HEK293 (cell line): ENCODE data around the gene ZNF780B.

Experiments used
- GFI1B ChIP-seq: fragments of 450-650 bp; formaldehyde crosslinking; IDR thresholded peaks from 2 replicates; pipeline ENCODE4 v1.5.1; 2016; ENCODE audit warnings: missing biosample characterization, missing genetic modification characterization
- GLIS1 ChIP-seq: fragments of 450-650 bp; formaldehyde crosslinking; IDR thresholded peaks from 2 replicates; pipeline ENCODE4 v1.5.1; 2016; ENCODE audit warnings: missing biosample characterization, missing genetic modification characterization
- GLIS2 ChIP-seq: fragments of 450-650 bp; formaldehyde crosslinking; IDR thresholded peaks from 2 replicates; pipeline ENCODE4 v1.5.1; 2016; ENCODE audit warnings: missing biosample characterization, missing genetic modification characterization
- MZF1 ChIP-seq: fragments of 450-650 bp; formaldehyde crosslinking; IDR thresholded peaks from 2 replicates; pipeline ENCODE4 v1.5.1; 2017; ENCODE audit warnings: missing biosample characterization, missing genetic modification characterization, borderline replicate concordance
- WT1 ChIP-seq: fragments of 450-650 bp; formaldehyde crosslinking; IDR thresholded peaks from 2 replicates; pipeline ENCODE4 v1.5.1; 2016; ENCODE audit warnings: missing biosample characterization, missing genetic modification characterization
- ZBTB48 ChIP-seq: fragments of 450-650 bp; formaldehyde crosslinking; IDR thresholded peaks from 2 replicates; pipeline ENCODE4 v1.5.1; 2016; ENCODE audit warnings: missing biosample characterization, missing genetic modification characterization
- ZFHX2 ChIP-seq: fragments of 450-650 bp; formaldehyde crosslinking; conservative IDR thresholded peaks from 2 replicates; pipeline ENCODE4 v1.5.1; 2016; ENCODE audit warnings: missing biosample characterization, missing genetic modification characterization
- ZNF157 ChIP-seq: fragments of 450-650 bp; formaldehyde crosslinking; IDR thresholded peaks from 2 replicates; pipeline ENCODE4 v1.5.1; 2016; ENCODE audit warnings: missing biosample characterization, missing genetic modification characterization
- ZNF16 ChIP-seq: fragments of 450-650 bp; formaldehyde crosslinking; IDR thresholded peaks from 2 replicates; pipeline ENCODE4 v1.5.1; 2016; ENCODE audit warnings: low read depth, missing biosample characterization, missing genetic modification characterization
- ZNF23 ChIP-seq: fragments of 450-650 bp; formaldehyde crosslinking; IDR thresholded peaks from 2 replicates; pipeline ENCODE4 v1.5.1; 2016; ENCODE audit warnings: missing biosample characterization, missing genetic modification characterization, borderline replicate concordance
- ZNF248 ChIP-seq: fragments of 450-650 bp; formaldehyde crosslinking; IDR thresholded peaks from 2 replicates; pipeline ENCODE4 v1.5.1; 2017; ENCODE audit warnings: missing biosample characterization, missing genetic modification characterization
- ZNF37A ChIP-seq: fragments of 450-650 bp; IDR thresholded peaks from 2 replicates; pipeline ENCODE4 v1.5.1; 2018; ENCODE audit warnings: missing biosample characterization, missing genetic modification characterization
- ZNF514 ChIP-seq: fragments of 450-650 bp; formaldehyde crosslinking; IDR thresholded peaks from 2 replicates; pipeline ENCODE4 v1.5.1; 2016; ENCODE audit warnings: missing biosample characterization, missing genetic modification characterization
- ZNF548 ChIP-seq: fragments of 450-650 bp; formaldehyde crosslinking; IDR thresholded peaks from 2 replicates; pipeline ENCODE4 v1.5.1; 2016; ENCODE audit warnings: missing biosample characterization, missing genetic modification characterization
- ZNF561 ChIP-seq: fragments of 450-650 bp; IDR thresholded peaks from 2 replicates; pipeline ENCODE4 v1.5.1; 2018; ENCODE audit warnings: missing biosample characterization, missing genetic modification characterization, borderline replicate concordance
- ZNF610 ChIP-seq: fragments of 450-650 bp; formaldehyde crosslinking; IDR thresholded peaks from 2 replicates; pipeline ENCODE4 v1.5.1; 2016; ENCODE audit warnings: missing biosample characterization, missing genetic modification characterization, borderline replicate concordance
- ZNF621 ChIP-seq: fragments of 450-650 bp; formaldehyde crosslinking; IDR thresholded peaks from 2 replicates; pipeline ENCODE4 v1.5.1; 2017; ENCODE audit warnings: missing biosample characterization, missing genetic modification characterization
- ZNF623 ChIP-seq: fragments of 450-650 bp; formaldehyde crosslinking; IDR thresholded peaks from 2 replicates; pipeline ENCODE4 v1.5.1; 2016; ENCODE audit warnings: missing biosample characterization, missing genetic modification characterization
- ZNF626 ChIP-seq: fragments of 450-650 bp; sonication (Bioruptor Pico); formaldehyde crosslinking; IDR thresholded peaks from 2 replicates; pipeline ENCODE4 v1.5.1; 2018; ENCODE audit warnings: missing biosample characterization, missing genetic modification characterization, inconsistent platforms
- ZNF776 ChIP-seq: fragments of 450-650 bp; formaldehyde crosslinking; IDR thresholded peaks from 2 replicates; pipeline ENCODE4 v1.5.0; 2017; ENCODE audit warnings: missing biosample characterization, missing genetic modification characterization, borderline replicate concordance
- ZSCAN23 ChIP-seq: fragments of 450-650 bp; formaldehyde crosslinking; IDR thresholded peaks from 2 replicates; pipeline ENCODE4 v1.5.1; 2016; ENCODE audit warnings: missing biosample characterization, missing genetic modification characterization
- TF ChIP-seq, protein P1 (sequence below): fragments of 450-650 bp; formaldehyde crosslinking; IDR thresholded peaks from 2 replicates; pipeline ENCODE4 v1.5.1; 2016; ENCODE audit warnings: missing biosample characterization, missing genetic modification characterization
- TF ChIP-seq, protein P2 (sequence below): fragments of 450-650 bp; formaldehyde crosslinking; IDR thresholded peaks from 2 replicates; pipeline ENCODE4 v1.5.1; 2016; ENCODE audit warnings: missing biosample characterization, missing genetic modification characterization
- TF ChIP-seq, protein P3 (sequence below): fragments of 450-650 bp; formaldehyde crosslinking; IDR thresholded peaks from 2 replicates; pipeline ENCODE4 v1.5.1; 2016; ENCODE audit warnings: missing biosample characterization, missing genetic modification characterization
- TF ChIP-seq, protein P4 (sequence below): fragments of 450-650 bp; formaldehyde crosslinking; IDR thresholded peaks from 2 replicates; pipeline ENCODE4 v1.5.1; 2016; ENCODE audit warnings: missing biosample characterization, missing genetic modification characterization, low read depth
- TF ChIP-seq, protein P5 (sequence below): fragments of 450-650 bp; formaldehyde crosslinking; IDR thresholded peaks from 2 replicates; pipeline ENCODE4 v1.5.1; 2017; ENCODE audit warnings: missing biosample characterization, missing genetic modification characterization
- TF ChIP-seq, protein P6 (sequence below): fragments of 450-650 bp; formaldehyde crosslinking; IDR thresholded peaks from 2 replicates; pipeline ENCODE4 v1.5.1; 2016; ENCODE audit warnings: missing biosample characterization, missing genetic modification characterization

ZNF780B gene

DNA sequence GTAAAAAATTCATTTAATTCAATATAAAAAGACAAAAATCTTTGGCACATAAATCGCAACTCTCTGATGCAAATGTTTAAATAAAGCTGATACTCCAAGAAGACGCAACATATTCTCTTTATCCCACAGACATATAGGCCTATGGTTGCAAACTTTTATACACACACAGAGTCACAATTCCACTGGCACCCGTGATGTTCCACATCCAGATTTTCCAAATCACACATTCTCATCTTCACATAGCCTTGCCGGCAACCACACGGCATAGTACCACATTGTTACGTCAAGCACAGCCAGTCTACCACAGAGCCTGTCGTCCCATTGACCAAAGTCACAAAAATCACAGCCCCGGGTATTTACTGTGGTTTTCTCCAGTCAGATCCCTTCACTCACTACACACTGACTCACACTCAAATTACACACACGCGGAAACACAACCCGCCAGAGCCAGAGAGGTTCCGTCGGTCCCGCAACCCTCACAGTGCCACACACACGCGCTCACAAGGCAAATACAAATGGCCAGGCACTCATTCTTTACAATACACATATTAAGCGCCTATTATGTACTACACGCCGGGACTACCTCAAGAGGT, 59.7 kb downstream of the ZNF780B start (continued):
- TF ChIP-seq, protein P1, sequence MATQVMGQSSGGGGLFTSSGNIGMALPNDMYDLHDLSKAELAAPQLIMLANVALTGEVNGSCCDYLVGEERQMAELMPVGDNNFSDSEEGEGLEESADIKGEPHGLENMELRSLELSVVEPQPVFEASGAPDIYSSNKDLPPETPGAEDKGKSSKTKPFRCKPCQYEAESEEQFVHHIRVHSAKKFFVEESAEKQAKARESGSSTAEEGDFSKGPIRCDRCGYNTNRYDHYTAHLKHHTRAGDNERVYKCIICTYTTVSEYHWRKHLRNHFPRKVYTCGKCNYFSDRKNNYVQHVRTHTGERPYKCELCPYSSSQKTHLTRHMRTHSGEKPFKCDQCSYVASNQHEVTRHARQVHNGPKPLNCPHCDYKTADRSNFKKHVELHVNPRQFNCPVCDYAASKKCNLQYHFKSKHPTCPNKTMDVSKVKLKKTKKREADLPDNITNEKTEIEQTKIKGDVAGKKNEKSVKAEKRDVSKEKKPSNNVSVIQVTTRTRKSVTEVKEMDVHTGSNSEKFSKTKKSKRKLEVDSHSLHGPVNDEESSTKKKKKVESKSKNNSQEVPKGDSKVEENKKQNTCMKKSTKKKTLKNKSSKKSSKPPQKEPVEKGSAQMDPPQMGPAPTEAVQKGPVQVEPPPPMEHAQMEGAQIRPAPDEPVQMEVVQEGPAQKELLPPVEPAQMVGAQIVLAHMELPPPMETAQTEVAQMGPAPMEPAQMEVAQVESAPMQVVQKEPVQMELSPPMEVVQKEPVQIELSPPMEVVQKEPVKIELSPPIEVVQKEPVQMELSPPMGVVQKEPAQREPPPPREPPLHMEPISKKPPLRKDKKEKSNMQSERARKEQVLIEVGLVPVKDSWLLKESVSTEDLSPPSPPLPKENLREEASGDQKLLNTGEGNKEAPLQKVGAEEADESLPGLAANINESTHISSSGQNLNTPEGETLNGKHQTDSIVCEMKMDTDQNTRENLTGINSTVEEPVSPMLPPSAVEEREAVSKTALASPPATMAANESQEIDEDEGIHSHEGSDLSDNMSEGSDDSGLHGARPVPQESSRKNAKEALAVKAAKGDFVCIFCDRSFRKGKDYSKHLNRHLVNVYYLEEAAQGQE, result peak; percentile 44
- no peak for TF ChIP-seq ZNF248 (tag by site-specific recombination)
- TF ChIP-seq ZNF621, result no peak
- no peak for TF ChIP-seq ZNF23 (tag by site-specific recombination)
- TF ChIP-seq, protein P2, sequence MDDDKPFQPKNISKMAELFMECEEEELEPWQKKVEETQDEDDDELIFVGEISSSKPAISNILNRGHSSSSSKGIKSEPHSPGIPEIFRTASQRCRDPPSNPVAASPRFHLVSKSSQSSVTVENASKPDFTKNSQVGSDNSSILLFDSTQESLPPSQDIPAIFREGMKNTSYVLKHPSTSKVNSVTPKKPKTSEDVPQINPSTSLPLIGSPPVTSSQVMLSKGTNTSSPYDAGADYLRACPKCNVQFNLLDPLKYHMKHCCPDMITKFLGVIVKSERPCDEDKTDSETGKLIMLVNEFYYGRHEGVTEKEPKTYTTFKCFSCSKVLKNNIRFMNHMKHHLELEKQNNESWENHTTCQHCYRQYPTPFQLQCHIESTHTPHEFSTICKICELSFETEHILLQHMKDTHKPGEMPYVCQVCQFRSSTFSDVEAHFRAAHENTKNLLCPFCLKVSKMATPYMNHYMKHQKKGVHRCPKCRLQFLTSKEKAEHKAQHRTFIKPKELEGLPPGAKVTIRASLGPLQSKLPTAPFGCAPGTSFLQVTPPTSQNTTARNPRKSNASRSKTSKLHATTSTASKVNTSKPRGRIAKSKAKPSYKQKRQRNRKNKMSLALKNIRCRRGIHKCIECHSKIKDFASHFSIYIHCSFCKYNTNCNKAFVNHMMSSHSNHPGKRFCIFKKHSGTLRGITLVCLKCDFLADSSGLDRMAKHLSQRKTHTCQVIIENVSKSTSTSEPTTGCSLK (tag by site-specific recombination), result peak; percentile 86; the same call in 1 of the 2 replicates
- TF ChIP-seq, protein P3, sequence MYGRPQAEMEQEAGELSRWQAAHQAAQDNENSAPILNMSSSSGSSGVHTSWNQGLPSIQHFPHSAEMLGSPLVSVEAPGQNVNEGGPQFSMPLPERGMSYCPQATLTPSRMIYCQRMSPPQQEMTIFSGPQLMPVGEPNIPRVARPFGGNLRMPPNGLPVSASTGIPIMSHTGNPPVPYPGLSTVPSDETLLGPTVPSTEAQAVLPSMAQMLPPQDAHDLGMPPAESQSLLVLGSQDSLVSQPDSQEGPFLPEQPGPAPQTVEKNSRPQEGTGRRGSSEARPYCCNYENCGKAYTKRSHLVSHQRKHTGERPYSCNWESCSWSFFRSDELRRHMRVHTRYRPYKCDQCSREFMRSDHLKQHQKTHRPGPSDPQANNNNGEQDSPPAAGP (tag by site-specific recombination), result peak; percentile 52
- TF ChIP-seq ZNF514 (tag by site-specific recombination), result no peak
- TF ChIP-seq, protein P4, sequence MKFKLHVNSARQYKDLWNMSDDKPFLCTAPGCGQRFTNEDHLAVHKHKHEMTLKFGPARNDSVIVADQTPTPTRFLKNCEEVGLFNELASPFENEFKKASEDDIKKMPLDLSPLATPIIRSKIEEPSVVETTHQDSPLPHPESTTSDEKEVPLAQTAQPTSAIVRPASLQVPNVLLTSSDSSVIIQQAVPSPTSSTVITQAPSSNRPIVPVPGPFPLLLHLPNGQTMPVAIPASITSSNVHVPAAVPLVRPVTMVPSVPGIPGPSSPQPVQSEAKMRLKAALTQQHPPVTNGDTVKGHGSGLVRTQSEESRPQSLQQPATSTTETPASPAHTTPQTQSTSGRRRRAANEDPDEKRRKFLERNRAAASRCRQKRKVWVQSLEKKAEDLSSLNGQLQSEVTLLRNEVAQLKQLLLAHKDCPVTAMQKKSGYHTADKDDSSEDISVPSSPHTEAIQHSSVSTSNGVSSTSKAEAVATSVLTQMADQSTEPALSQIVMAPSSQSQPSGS, result peak; percentile 20
- peak; percentile 70 for TF ChIP-seq MZF1 (tag by site-specific recombination)
- no peak for TF ChIP-seq ZFHX2 (tag by site-specific recombination)
- no peak for TF ChIP-seq ZNF776 (tag by site-specific recombination)
- TF ChIP-seq ZNF623 (tag by site-specific recombination), result no peak
- TF ChIP-seq ZNF561 (tag by site-specific recombination), result no peak
- no peak for TF ChIP-seq ZBTB48 (tag by site-specific recombination)
- no peak for TF ChIP-seq ZNF626 (tag by site-specific recombination)
- TF ChIP-seq, protein P5, sequence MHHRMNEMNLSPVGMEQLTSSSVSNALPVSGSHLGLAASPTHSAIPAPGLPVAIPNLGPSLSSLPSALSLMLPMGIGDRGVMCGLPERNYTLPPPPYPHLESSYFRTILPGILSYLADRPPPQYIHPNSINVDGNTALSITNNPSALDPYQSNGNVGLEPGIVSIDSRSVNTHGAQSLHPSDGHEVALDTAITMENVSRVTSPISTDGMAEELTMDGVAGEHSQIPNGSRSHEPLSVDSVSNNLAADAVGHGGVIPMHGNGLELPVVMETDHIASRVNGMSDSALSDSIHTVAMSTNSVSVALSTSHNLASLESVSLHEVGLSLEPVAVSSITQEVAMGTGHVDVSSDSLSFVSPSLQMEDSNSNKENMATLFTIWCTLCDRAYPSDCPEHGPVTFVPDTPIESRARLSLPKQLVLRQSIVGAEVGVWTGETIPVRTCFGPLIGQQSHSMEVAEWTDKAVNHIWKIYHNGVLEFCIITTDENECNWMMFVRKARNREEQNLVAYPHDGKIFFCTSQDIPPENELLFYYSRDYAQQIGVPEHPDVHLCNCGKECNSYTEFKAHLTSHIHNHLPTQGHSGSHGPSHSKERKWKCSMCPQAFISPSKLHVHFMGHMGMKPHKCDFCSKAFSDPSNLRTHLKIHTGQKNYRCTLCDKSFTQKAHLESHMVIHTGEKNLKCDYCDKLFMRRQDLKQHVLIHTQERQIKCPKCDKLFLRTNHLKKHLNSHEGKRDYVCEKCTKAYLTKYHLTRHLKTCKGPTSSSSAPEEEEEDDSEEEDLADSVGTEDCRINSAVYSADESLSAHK (tag by site-specific recombination), result no peak; the same call in none of the 2 replicates
- no peak for TF ChIP-seq GLIS1
- TF ChIP-seq, protein P6, sequence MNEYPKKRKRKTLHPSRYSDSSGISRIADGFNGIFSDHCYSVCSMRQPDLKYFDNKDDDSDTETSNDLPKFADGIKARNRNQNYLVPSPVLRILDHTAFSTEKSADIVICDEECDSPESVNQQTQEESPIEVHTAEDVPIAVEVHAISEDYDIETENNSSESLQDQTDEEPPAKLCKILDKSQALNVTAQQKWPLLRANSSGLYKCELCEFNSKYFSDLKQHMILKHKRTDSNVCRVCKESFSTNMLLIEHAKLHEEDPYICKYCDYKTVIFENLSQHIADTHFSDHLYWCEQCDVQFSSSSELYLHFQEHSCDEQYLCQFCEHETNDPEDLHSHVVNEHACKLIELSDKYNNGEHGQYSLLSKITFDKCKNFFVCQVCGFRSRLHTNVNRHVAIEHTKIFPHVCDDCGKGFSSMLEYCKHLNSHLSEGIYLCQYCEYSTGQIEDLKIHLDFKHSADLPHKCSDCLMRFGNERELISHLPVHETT (tag by site-specific recombination), result peak; percentile 14; the same call in 1 of the 2 replicates
- TF ChIP-seq ZNF16 (tag by site-specific recombination), result no peak
- 0 out of 2 replicates have a peak, but pooled peaks have one; percentile 22 for TF ChIP-seq WT1 (tag by site-specific recombination)
- TF ChIP-seq ZSCAN23 (tag by site-specific recombination), result no peak
- TF ChIP-seq ZNF37A (tag by site-specific recombination), result no peak
- peak; percentile 93 for TF ChIP-seq GFI1B (tag by site-specific recombination)
- peak; percentile 55; the same call in 1 of the 2 replicates for TF ChIP-seq ZNF548 (tag by site-specific recombination)
- no peak for TF ChIP-seq GLIS2 (tag by site-specific recombination)
- TF ChIP-seq ZNF157, result 0 out of 2 replicates have a peak, but pooled peaks have one; percentile 15
- TF ChIP-seq ZNF610 (tag by site-specific recombination), result no peak
